Breast epithelium (tissue), 3 donors: ENCODE results near the gene SLC25A10.

Source experiments
- POLR2A ChIP-seq: fragments of 450-650 bp; IDR thresholded peaks from one replicate; pipeline ENCODE4 v1.6.1; 2016; ENCODE audit warnings: antibody characterized with exemption, mild to moderate bottlenecking, moderate library complexity
- TF ChIP-seq, protein P1 (sequence below), 3 donors: fragments of 450-650 bp; IDR thresholded peaks; one replicate each; pipeline ENCODE4 v1.5.1; 2016 to 2017; ENCODE audit warnings: antibody characterized with exemption in 3 of 3, mild to moderate bottlenecking in 3 of 3, moderate library complexity in 3 of 3

DNA sequence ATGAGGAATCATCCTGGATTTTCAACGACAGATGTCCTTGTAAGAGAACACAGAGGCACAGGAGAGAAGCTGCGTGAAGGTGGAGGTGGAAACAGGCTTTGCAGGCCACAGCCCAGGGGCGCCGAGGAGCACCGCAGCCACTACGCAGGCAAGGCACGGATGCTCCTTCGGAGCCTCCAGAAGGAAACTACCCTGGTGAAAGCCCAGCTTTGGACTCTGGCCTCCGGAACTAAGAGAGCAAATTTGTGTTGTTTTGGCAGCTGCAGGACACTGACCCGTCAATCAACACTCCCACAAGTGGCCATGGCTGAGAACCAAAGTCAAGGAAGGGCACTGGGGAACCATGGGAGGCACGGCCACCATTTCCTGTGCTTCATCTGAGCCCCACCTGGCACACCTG, 31.9 kb upstream of the SLC25A10 start:
- TF ChIP-seq, protein P1, sequence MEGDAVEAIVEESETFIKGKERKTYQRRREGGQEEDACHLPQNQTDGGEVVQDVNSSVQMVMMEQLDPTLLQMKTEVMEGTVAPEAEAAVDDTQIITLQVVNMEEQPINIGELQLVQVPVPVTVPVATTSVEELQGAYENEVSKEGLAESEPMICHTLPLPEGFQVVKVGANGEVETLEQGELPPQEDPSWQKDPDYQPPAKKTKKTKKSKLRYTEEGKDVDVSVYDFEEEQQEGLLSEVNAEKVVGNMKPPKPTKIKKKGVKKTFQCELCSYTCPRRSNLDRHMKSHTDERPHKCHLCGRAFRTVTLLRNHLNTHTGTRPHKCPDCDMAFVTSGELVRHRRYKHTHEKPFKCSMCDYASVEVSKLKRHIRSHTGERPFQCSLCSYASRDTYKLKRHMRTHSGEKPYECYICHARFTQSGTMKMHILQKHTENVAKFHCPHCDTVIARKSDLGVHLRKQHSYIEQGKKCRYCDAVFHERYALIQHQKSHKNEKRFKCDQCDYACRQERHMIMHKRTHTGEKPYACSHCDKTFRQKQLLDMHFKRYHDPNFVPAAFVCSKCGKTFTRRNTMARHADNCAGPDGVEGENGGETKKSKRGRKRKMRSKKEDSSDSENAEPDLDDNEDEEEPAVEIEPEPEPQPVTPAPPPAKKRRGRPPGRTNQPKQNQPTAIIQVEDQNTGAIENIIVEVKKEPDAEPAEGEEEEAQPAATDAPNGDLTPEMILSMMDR (IDR thresholded peaks at IDR 0.05) = no peak
- TF ChIP-seq POLR2A = no peak
